ENCODE data around the gene GSN.

GRCh38 chr9:121292051-121292450, 24.1 kb downstream of the GSN start:
- TF ChIP-seq CTCF (IDR thresholded peaks at IDR 0.05) (no peak), POLR2A (IDR thresholded peaks at IDR 0.05) (no peak)

Data from esophagus squamous epithelium (tissue), 4 donors.